ENCODE data around the gene PRR33. TPM values are rescaled to one million over a fixed set of nuclear protein-coding genes. Genes with fewer than 3 reads are reported as not detected.

Gene PRR33
- total RNA-seq, 2 experiments from 2014 or later: 0.07 TPM; not detected in 1

GRCh38 chr11:1906611-1907423, 15.1 kb upstream of the PRR33 start:
- no peak overlapping the region for H3K4me3 Mint-ChIP-seq
- H3K27me3 Mint-ChIP-seq: no peaks in the 10 kb centered on the region
- POLR2A ChIA-PET: no interaction called here
- no peaks in the 10 kb centered on the region for H3K4me1 Mint-ChIP-seq (ENCODE audit: low read depth)
- H3K36me3 Mint-ChIP-seq: no peaks in the 10 kb centered on the region
- H3K9me3 Mint-ChIP-seq: no peaks in the 10 kb centered on the region
- no peak for DNase-seq
- CTCF ChIA-PET: interaction anchor here (0.8 to 2.8 kb wide), 3 partner anchors 24 to 94 kb away, joined by 3 to 14 read pairs (median 3); no protein-coding TSS in a partner anchor
- H3K27ac Mint-ChIP-seq: no peak overlapping the region
- intact Hi-C loops (cut with micrococcal nuclease): no loop called here

- POLR2A ChIA-PET: no interaction called here
- Mint-ChIP-seq H3K9me3 (no peaks in the 10 kb centered on the region), H3K27ac (no peak overlapping the region), H3K36me3 (no peaks in the 10 kb centered on the region), H3K4me3 (no peak overlapping the region), H3K4me1 (ENCODE audit: low read depth) (no peaks in the 10 kb centered on the region), H3K27me3 (no peaks in the 10 kb centered on the region)
- DNase-seq: no peak
- intact Hi-C loops (cut with micrococcal nuclease): no loop called here
- CTCF ChIA-PET: interaction anchor here (0.8 to 2.8 kb wide), 3 partner anchors 24 to 94 kb away, joined by 3 to 14 read pairs (median 3); no protein-coding TSS in a partner anchor
Measured at GRCh38 chr11:1906181-1906580, 14.5 kb upstream of the PRR33 start.

GRCh38 chr11:1899686-1900085, 8.0 kb upstream of the PRR33 start:
- intact Hi-C loops (cut with micrococcal nuclease): loop anchor here (10.0 kb wide), 1 partner anchor 45 kb away; the partner anchor contains the start of gene MRPL23
- ChIA-PET POLR2A (no interaction called here), CTCF (interaction anchor here (0.7 to 2.5 kb wide), 3 partner anchors 17 to 206 kb away, joined by 3 to 10 read pairs (median 3); no protein-coding TSS in a partner anchor)
- H3K4me1 Mint-ChIP-seq (ENCODE audit: low read depth): no peaks in the 10 kb centered on the region
- H3K4me3 Mint-ChIP-seq: no peak overlapping the region
- no peaks in the 10 kb centered on the region for H3K36me3 Mint-ChIP-seq
- no peak overlapping the region for H3K27ac Mint-ChIP-seq
- H3K9me3 Mint-ChIP-seq: no peaks in the 10 kb centered on the region
- DNase-seq: no peak
- H3K27me3 Mint-ChIP-seq: peaks cover 6% of the 10 kb centered on the region

- POLR2A ChIA-PET: interaction anchor here (0.6 kb wide), 1 partner anchor 103 kb away, joined by 3 read pairs; no protein-coding TSS in a partner anchor
- H3K36me3 Mint-ChIP-seq: no peaks in the 10 kb centered on the region
- intact Hi-C loops (cut with micrococcal nuclease): loop anchor here (10.0 kb wide), 1 partner anchor 46 kb away; the partner anchor contains the start of gene MRPL23
- peaks cover 6% of the 10 kb centered on the region for H3K27me3 Mint-ChIP-seq
- no peak overlapping the region for H3K4me3 Mint-ChIP-seq
- no peak for DNase-seq
- H3K4me1 Mint-ChIP-seq (ENCODE audit: low read depth): no peaks in the 10 kb centered on the region
- no peak overlapping the region for H3K27ac Mint-ChIP-seq
- CTCF ChIA-PET: interaction anchor here (0.6 to 2.5 kb wide), 6 partner anchors 17 to 252 kb away, joined by 3 to 10 read pairs (median 4); no protein-coding TSS in a partner anchor
- no peaks in the 10 kb centered on the region for H3K9me3 Mint-ChIP-seq
Measured at GRCh38 chr11:1899090-1899489, 7.4 kb upstream of the PRR33 start.

DNA sequence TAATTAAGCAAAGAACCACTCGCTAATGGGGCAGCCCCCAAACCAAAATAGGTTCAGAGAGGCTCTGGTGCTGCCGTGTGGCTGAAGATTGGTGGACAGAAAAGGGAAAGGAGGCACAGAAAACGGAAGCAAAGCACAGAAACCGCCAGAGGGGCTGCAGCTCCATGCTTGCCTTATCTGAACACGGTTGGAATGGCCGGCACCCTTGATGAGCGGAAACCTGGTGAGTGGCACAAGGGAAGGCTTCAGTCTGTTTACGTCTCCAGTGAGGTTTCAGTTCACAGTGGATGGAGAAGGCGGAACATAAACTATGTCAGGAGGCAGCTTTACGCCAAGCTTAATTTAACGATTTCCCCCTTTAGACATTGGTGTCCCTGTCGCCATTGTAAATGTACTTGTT, 5.2 kb upstream of the PRR33 start:
- Mint-ChIP-seq H3K9me3 (no peaks in the 10 kb centered on the region), H3K27ac (no peak overlapping the region), H3K4me3 (no peak overlapping the region), H3K27me3 (peaks cover 6% of the 10 kb centered on the region), H3K36me3 (no peaks in the 10 kb centered on the region), H3K4me1 (ENCODE audit: low read depth) (peaks cover 10% of the 10 kb centered on the region)
- CTCF ChIA-PET: interaction anchor here (2.1 kb wide), 1 partner anchor 15 kb away, joined by 10 read pairs; no protein-coding TSS in a partner anchor
- intact Hi-C loops (cut with micrococcal nuclease): loop anchor here (10.0 kb wide), 1 partner anchor 48 kb away; the partner anchor contains the start of gene MRPL23
- no peak for DNase-seq
- POLR2A ChIA-PET: no interaction called here

GRCh38 chr11:1896468-1896867, 4.8 kb upstream of the PRR33 start:
- Mint-ChIP-seq H3K36me3 (no peaks in the 10 kb centered on the region), H3K27me3 (peaks cover 6% of the 10 kb centered on the region), H3K9me3 (no peaks in the 10 kb centered on the region), H3K4me1 (ENCODE audit: low read depth) (peaks cover 10% of the 10 kb centered on the region), H3K27ac (no peak overlapping the region), H3K4me3 (no peak overlapping the region)
- POLR2A ChIA-PET: no interaction called here
- intact Hi-C loops (cut with micrococcal nuclease): loop anchor here (10.0 kb wide), 1 partner anchor 48 kb away; the partner anchor contains the start of gene MRPL23
- CTCF ChIA-PET: no interaction called here
- no peak for DNase-seq

DNA sequence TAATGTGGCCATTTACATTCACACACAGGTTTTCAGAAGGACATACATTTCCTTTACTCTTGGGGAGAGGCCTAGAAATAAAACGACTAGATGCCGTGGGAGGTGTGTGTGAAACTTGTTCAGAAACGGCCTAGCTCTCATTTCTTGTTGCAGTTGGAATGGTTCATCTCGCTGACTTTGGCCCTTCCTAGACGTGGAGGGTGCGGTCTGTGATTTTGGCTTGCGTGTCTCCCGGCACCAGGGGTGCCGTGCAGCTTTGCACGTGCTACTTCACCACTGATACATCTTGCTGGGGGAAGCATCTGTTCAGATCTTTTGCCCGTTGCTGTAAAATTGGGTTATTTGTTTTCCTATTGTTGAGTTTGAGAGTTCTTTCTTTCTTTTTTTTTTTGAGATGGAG, 3.1 kb upstream of the PRR33 start:
- Mint-ChIP-seq H3K27ac (no peak overlapping the region), H3K4me3 (no peak overlapping the region), H3K9me3 (no peaks in the 10 kb centered on the region), H3K36me3 (no peaks in the 10 kb centered on the region), H3K4me1 (ENCODE audit: low read depth) (peaks cover 10% of the 10 kb centered on the region), H3K27me3 (peaks cover 6% of the 10 kb centered on the region)
- DNase-seq: no peak
- intact Hi-C loops (cut with micrococcal nuclease): loop anchor here (10.0 kb wide), 1 partner anchor 50 kb away; the partner anchor contains the start of gene MRPL23
- CTCF ChIA-PET: interaction anchor here (0.8 kb wide), 1 partner anchor 201 kb away, joined by 3 read pairs; no protein-coding TSS in a partner anchor
- POLR2A ChIA-PET: interaction anchor here (0.5 kb wide), 1 partner anchor 11 kb away, joined by 3 read pairs; no protein-coding TSS in a partner anchor

- H3K9me3 Mint-ChIP-seq: no peaks in the 10 kb centered on the region
- intact Hi-C loops (cut with micrococcal nuclease): loop anchor here (10.0 kb wide), 1 partner anchor 51 kb away; the partner anchor contains the start of gene MRPL23
- ChIA-PET POLR2A (no interaction called here), CTCF (interaction anchor here (0.8 kb wide), 1 partner anchor 200 kb away, joined by 3 read pairs; no protein-coding TSS in a partner anchor)
- peaks cover 15% of the 10 kb centered on the region for H3K4me1 Mint-ChIP-seq (ENCODE audit: low read depth)
- H3K4me3 Mint-ChIP-seq: no peak overlapping the region
- H3K36me3 Mint-ChIP-seq: peaks cover 3% of the 10 kb centered on the region
- DNase-seq: no peak
- H3K27me3 Mint-ChIP-seq: no peaks in the 10 kb centered on the region
- H3K27ac Mint-ChIP-seq: no peak overlapping the region
Measured at GRCh38 chr11:1893581-1894359, 2.1 kb upstream of the PRR33 start.

- Mint-ChIP-seq H3K4me3 (no peak overlapping the region), H3K36me3 (peaks cover 7% of the 10 kb centered on the region)
Measured at GRCh38 chr11:1892558-1892957, 863 bp upstream of the PRR33 start.

DNA sequence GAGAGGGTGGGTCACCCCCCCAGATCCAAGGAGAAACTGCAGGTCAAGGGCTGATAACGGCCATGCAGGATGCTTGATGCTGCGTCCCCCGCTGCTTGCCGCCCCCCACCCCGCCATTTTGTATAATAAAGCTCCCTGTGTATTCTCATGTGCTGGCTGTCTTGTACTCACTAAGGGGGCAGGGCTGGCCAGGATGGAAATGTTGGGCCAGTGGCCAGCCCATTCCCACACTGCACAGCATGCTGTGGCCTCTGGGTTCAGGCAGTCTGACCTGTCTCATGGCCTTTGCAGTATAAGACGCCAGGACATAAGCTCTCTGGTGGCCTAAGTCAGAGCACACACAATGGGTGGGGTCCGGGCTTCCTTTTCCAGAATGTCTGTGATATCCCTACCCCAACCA, 421 bp upstream of the PRR33 start:
- intact Hi-C loops (cut with micrococcal nuclease): loop anchor here (10.0 kb wide), 1 partner anchor 53 kb away; the partner anchor contains the start of gene MRPL23
- H3K27ac Mint-ChIP-seq: no peak overlapping the region
- H3K4me1 Mint-ChIP-seq (ENCODE audit: low read depth): peaks cover 22% of the 10 kb centered on the region
- no peak for DNase-seq
- no peaks in the 10 kb centered on the region for H3K9me3 Mint-ChIP-seq
- H3K4me3 Mint-ChIP-seq: no peak overlapping the region
- ChIA-PET CTCF (interaction anchor here (1.1 to 2.5 kb wide), 3 partner anchors 10 to 260 kb away, joined by 3 to 16 read pairs (median 5); no protein-coding TSS in a partner anchor), POLR2A (interaction anchor here (1.6 kb wide), 1 partner anchor 25 kb away, joined by 6 read pairs; no protein-coding TSS in a partner anchor)
- H3K36me3 Mint-ChIP-seq: peaks cover 7% of the 10 kb centered on the region
- no peaks in the 10 kb centered on the region for H3K27me3 Mint-ChIP-seq

More at GRCh38 chr11:1892558-1892957, 863 bp upstream of the PRR33 start:
- Mint-ChIP-seq H3K9me3 (no peaks in the 10 kb centered on the region), H3K4me1 (ENCODE audit: low read depth) (peaks cover 22% of the 10 kb centered on the region), H3K27me3 (no peaks in the 10 kb centered on the region), H3K27ac (no peak overlapping the region)
- ChIA-PET POLR2A (interaction anchor here (1.6 kb wide), 1 partner anchor 25 kb away, joined by 6 read pairs; no protein-coding TSS in a partner anchor), CTCF (interaction anchor here (1.1 to 2.5 kb wide), 2 partner anchors 10 to 260 kb away, joined by 3 to 16 read pairs; no protein-coding TSS in a partner anchor)
- no peak for DNase-seq
- intact Hi-C loops (cut with micrococcal nuclease): loop anchor here (10.0 kb wide), 1 partner anchor 52 kb away; the partner anchor contains the start of gene MRPL23
